Measurements from ENCODE around the gene SPPL3. TPM values are rescaled to one million over a fixed set of nuclear protein-coding genes. Genes with fewer than 3 reads are reported as not detected.

Gene SPPL3
- total and polyA plus RNA-seq, 7 experiments from 2014 or later, result 22.8 to 51.8 (median 47.5) TPM

DNA sequence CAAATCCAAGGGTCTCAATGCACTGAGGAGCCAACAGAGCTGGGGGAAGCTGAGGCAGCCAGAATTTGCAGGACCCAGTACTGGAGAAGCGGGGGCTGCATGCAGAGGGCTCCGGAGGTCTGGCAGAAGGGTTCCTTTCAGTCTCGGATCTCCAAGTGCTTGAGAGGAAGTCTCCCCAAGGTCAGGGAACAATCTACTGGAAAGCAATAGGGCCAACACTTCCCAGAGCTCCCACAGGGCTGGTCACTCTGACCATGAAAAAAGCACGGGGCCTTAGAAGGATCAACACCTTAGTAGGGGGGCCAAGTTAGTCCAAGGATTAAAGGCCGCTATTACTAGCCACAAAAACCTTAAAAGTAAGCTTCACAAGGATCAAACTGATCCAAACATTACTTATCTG lies 31.7 kb downstream of the SPPL3 start:
- no peak for DNase-seq
- ChIA-PET CTCF (interaction anchor here (0.6 kb wide), 1 partner anchor 99 kb away, joined by 4 read pairs; no protein-coding TSS in a partner anchor), POLR2A (no interaction called here)
- peaks cover 0 to 23% (median 7%) of the 10 kb centered on the region in 5 donors for H3K36me3 Mint-ChIP-seq
- intact Hi-C loops (cut with micrococcal nuclease), result no loop called here
- peak overlapping the region in 4 of 10 donors; percentile 7 to 62 (median 32) for H3K4me3 Mint-ChIP-seq
- H3K4me3 ChIP-seq (ENCODE audit: low read length), result no peak overlapping the region
- peak overlapping the region in 1 of 9 donors; percentile 70 for H3K27ac Mint-ChIP-seq
- H3K27ac ChIP-seq (ENCODE audit: low read depth, low read length), result no peak overlapping the region
- H3K27me3 ChIP-seq (ENCODE audit: control insufficient read depth in 2 of 2, insufficient read depth in 2 of 2, low read length in 2 of 2), result no peaks in the 10 kb centered on the region
- no peak for ATAC-seq
- H3K9me3 Mint-ChIP-seq, result peaks cover 0 to 4% (median 0%) of the 10 kb centered on the region in 11 donors
- no peaks in the 10 kb centered on the region for H3K27me3 Mint-ChIP-seq
- peaks cover 0 to 8% of the 10 kb centered on the region in 2 donors for H3K4me1 ChIP-seq (ENCODE audit: control insufficient read depth in 2 of 2, insufficient read depth in 2 of 2, low read length in 2 of 2)
- H3K36me3 ChIP-seq (ENCODE audit: control insufficient read depth in 2 of 3, insufficient read depth in 3 of 3, low read length in 3 of 3), result peaks cover 0 to 4% (median 0%) of the 10 kb centered on the region in 3 experiments
- peaks cover 22 to 72% (median 64%) of the 10 kb centered on the region in 7 donors for H3K4me1 Mint-ChIP-seq
- H3K9me3 ChIP-seq (ENCODE audit: control insufficient read depth in 2 of 3, low read length in 3 of 3), result no peaks in the 10 kb centered on the region

DNA sequence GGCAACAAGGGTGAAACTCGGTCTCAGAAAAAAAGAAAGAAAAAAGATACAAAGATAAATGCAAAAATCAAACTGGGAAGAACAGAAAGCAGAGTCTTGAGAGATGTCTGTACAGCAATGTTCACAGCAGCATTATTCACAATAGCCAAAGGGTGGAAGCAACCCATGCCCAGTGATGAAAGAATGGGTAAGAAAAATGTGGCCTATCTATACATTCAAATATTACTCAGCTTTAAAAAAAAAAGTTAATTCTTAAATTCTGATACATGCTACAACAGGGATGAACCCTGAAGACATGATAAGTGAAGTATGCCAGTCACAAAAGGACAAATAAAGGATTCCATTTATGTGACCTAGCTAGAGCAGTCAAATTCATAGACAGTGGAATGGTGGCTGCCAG lies 33.7 kb downstream of the SPPL3 start:
- Mint-ChIP-seq H3K4me3 (no peak overlapping the region), H3K4me1 (peaks cover 24 to 63% (median 59%) of the 10 kb centered on the region in 7 donors), H3K9me3 (no peaks in the 10 kb centered on the region), H3K36me3 (peaks cover 0 to 14% (median 0%) of the 10 kb centered on the region in 5 donors), H3K27ac (no peak overlapping the region), H3K27me3 (no peaks in the 10 kb centered on the region)
- DNase-seq, result no peak
- no peaks in the 10 kb centered on the region for H3K9me3 ChIP-seq (ENCODE audit: control insufficient read depth in 2 of 3, low read length in 3 of 3)
- ChIA-PET CTCF (interaction anchor here (0.6 kb wide), 1 partner anchor 215 kb away, joined by 3 read pairs; no protein-coding TSS in a partner anchor), POLR2A (no interaction called here)
- H3K27me3 ChIP-seq (ENCODE audit: control insufficient read depth in 2 of 2, insufficient read depth in 2 of 2, low read length in 2 of 2), result no peaks in the 10 kb centered on the region
- H3K4me1 ChIP-seq (ENCODE audit: control insufficient read depth in 2 of 2, insufficient read depth in 2 of 2, low read length in 2 of 2), result peaks cover 0 to 8% of the 10 kb centered on the region in 2 donors
- ATAC-seq, result no peak
- H3K27ac ChIP-seq (ENCODE audit: low read depth, low read length), result no peak overlapping the region
- peaks cover 0 to 4% (median 0%) of the 10 kb centered on the region in 3 experiments for H3K36me3 ChIP-seq (ENCODE audit: control insufficient read depth in 2 of 3, insufficient read depth in 3 of 3, low read length in 3 of 3)
- no peak overlapping the region for H3K4me3 ChIP-seq (ENCODE audit: low read length)
- intact Hi-C loops (cut with micrococcal nuclease), result no loop called here

DNA sequence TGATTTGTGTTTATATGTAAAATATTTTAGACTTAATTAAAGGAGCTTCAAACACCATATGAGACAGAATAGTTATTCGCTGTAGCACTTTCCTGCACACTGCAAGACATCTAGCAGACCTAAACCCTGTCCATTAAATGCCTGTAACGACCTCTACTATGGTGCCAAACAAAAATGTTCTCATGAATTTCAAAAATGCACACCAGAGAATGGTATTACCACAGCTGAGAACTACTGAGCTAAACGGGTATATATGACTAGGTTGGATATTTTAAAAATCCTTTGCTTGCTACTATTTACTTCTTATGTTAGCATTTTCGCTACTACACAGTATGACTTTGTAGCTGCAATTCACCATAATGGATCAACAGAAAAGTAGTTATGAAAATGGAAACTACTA lies 34.8 kb downstream of the SPPL3 start:
- ATAC-seq (no peak), DNase-seq (no peak)
- H3K9me3 Mint-ChIP-seq, result no peaks in the 10 kb centered on the region
- Histone ChIP-seq H3K27ac (ENCODE audit: low read depth, low read length) (no peak overlapping the region), H3K4me1 (ENCODE audit: control insufficient read depth in 2 of 2, insufficient read depth in 2 of 2, low read length in 2 of 2) (peaks cover 0 to 8% of the 10 kb centered on the region in 2 donors), H3K4me3 (ENCODE audit: low read length) (no peak overlapping the region), H3K9me3 (ENCODE audit: control insufficient read depth in 2 of 3, low read length in 3 of 3) (no peaks in the 10 kb centered on the region), H3K27me3 (ENCODE audit: control insufficient read depth in 2 of 2, insufficient read depth in 2 of 2, low read length in 2 of 2) (no peaks in the 10 kb centered on the region), H3K36me3 (ENCODE audit: control insufficient read depth in 2 of 3, insufficient read depth in 3 of 3, low read length in 3 of 3) (peaks cover 0 to 4% (median 0%) of the 10 kb centered on the region in 3 experiments)
- H3K27ac Mint-ChIP-seq, result no peak overlapping the region
- H3K4me1 Mint-ChIP-seq, result peaks cover 21 to 60% (median 56%) of the 10 kb centered on the region in 7 donors
- H3K27me3 Mint-ChIP-seq, result no peaks in the 10 kb centered on the region
- ChIA-PET POLR2A (interaction anchor here (0.5 kb wide), 1 partner anchor 325 kb away, joined by 4 read pairs; no protein-coding TSS in a partner anchor), CTCF (interaction anchor here (0.6 kb wide), 1 partner anchor 23 kb away, joined by 3 read pairs; no protein-coding TSS in a partner anchor)
- H3K4me3 Mint-ChIP-seq, result no peak overlapping the region
- intact Hi-C loops (cut with micrococcal nuclease), result loop anchor here in 1 of 2 donors (5.0 kb wide), 1 partner anchor 37 kb away; no protein-coding TSS in a partner anchor
- peaks cover 0 to 10% (median 0%) of the 10 kb centered on the region in 5 donors for H3K36me3 Mint-ChIP-seq

DNA sequence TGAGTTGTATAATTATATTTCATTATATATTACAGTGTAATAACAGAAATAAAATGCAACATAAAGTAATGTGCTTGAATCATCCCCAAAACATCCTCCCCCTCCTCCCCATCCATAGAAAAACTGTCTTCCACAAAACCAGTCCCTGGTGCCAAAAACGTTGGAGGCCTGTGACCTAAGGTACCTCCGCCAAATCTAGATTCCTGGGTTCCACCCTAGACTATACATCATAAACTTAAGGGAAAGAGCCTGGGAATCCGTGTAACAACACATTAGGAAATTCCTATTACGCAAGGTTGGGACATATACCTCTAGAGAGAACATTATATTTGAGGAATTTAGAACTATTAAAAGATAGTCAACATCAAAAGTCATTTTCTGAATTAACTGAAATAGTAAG lies 38.0 kb downstream of the SPPL3 start:
- no peak for DNase-seq
- ChIA-PET CTCF (interaction anchor here (0.7 kb wide), 1 partner anchor 265 kb away, joined by 5 read pairs; no protein-coding TSS in a partner anchor), POLR2A (no interaction called here)
- H3K4me3 Mint-ChIP-seq, result no peak overlapping the region
- Histone ChIP-seq H3K4me3 (ENCODE audit: low read length) (no peak overlapping the region), H3K27me3 (ENCODE audit: control insufficient read depth in 2 of 2, insufficient read depth in 2 of 2, low read length in 2 of 2) (no peaks in the 10 kb centered on the region), H3K36me3 (ENCODE audit: control insufficient read depth in 2 of 3, insufficient read depth in 3 of 3, low read length in 3 of 3) (peaks cover 0 to 4% (median 0%) of the 10 kb centered on the region in 3 experiments), H3K4me1 (ENCODE audit: control insufficient read depth in 2 of 2, insufficient read depth in 2 of 2, low read length in 2 of 2) (peaks cover 0 to 2% of the 10 kb centered on the region in 2 donors), H3K9me3 (ENCODE audit: control insufficient read depth in 2 of 3, low read length in 3 of 3) (no peaks in the 10 kb centered on the region), H3K27ac (ENCODE audit: low read depth, low read length) (no peak overlapping the region)
- intact Hi-C loops (cut with micrococcal nuclease), result loop anchor here in 1 of 2 donors (5.0 kb wide), 1 partner anchor 34 kb away; no protein-coding TSS in a partner anchor
- H3K9me3 Mint-ChIP-seq, result no peaks in the 10 kb centered on the region
- H3K27ac Mint-ChIP-seq, result peak overlapping the region in 1 of 9 donors; percentile 18
- H3K4me1 Mint-ChIP-seq, result peaks cover 17 to 57% (median 47%) of the 10 kb centered on the region in 7 donors
- no peaks in the 10 kb centered on the region for H3K27me3 Mint-ChIP-seq
- no peak for ATAC-seq
- peaks cover 0 to 9% (median 1%) of the 10 kb centered on the region in 5 donors for H3K36me3 Mint-ChIP-seq

GRCh38 chr12:120865098-120865497 lies 39.1 kb downstream of the SPPL3 start:
- Mint-ChIP-seq H3K27me3 (no peaks in the 10 kb centered on the region), H3K36me3 (peaks cover 0 to 11% (median 2%) of the 10 kb centered on the region in 5 donors), H3K4me3 (no peak overlapping the region), H3K4me1 (peaks cover 16 to 57% (median 42%) of the 10 kb centered on the region in 7 donors), H3K27ac (peak overlapping the region in 3 of 9 donors; percentile 5 to 81 (median 57)), H3K9me3 (no peaks in the 10 kb centered on the region)
- no peak overlapping the region for H3K4me3 ChIP-seq (ENCODE audit: low read length)
- ChIA-PET CTCF (no interaction called here), POLR2A (no interaction called here)
- no peaks in the 10 kb centered on the region for H3K9me3 ChIP-seq (ENCODE audit: control insufficient read depth in 2 of 3, low read length in 3 of 3)
- DNase-seq (no peak), ATAC-seq (no peak)
- intact Hi-C loops (cut with micrococcal nuclease), result loop anchor here in 1 of 2 donors (5.0 kb wide), 1 partner anchor 33 kb away; no protein-coding TSS in a partner anchor
- no peak overlapping the region for H3K27ac ChIP-seq (ENCODE audit: low read depth, low read length)
- no peaks in the 10 kb centered on the region for H3K27me3 ChIP-seq (ENCODE audit: control insufficient read depth in 2 of 2, insufficient read depth in 2 of 2, low read length in 2 of 2)
- peaks cover 0 to 3% of the 10 kb centered on the region in 2 donors for H3K4me1 ChIP-seq (ENCODE audit: control insufficient read depth in 2 of 2, insufficient read depth in 2 of 2, low read length in 2 of 2)
- peaks cover 0 to 4% (median 0%) of the 10 kb centered on the region in 3 experiments for H3K36me3 ChIP-seq (ENCODE audit: control insufficient read depth in 2 of 3, insufficient read depth in 3 of 3, low read length in 3 of 3)

DNA sequence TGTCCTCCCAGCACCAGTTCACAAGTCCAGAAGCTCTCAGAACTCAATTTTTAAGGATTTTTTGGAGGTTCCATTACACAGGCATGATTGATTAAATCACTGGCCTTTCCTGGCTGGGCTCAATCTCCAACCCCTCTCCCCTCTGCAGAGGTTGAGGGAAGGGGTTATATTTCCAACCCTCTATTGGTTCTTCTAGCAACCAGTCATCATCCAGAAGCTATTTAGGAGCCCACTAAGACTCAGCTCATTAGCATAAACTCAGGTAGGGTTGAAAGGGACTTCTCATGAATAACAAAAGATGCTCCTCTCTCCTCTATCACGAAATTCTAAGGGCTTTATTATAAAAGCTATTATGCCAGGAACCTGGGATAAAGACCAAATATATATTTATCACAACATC lies 41.5 kb downstream of the SPPL3 start:
- DNase-seq, result no peak
- intact Hi-C loops (cut with micrococcal nuclease), result no loop called here
- Histone ChIP-seq H3K27me3 (ENCODE audit: control insufficient read depth in 2 of 2, insufficient read depth in 2 of 2, low read length in 2 of 2) (no peaks in the 10 kb centered on the region), H3K4me3 (ENCODE audit: low read length) (no peak overlapping the region), H3K9me3 (ENCODE audit: control insufficient read depth in 2 of 3, low read length in 3 of 3) (no peaks in the 10 kb centered on the region), H3K36me3 (ENCODE audit: control insufficient read depth in 2 of 3, insufficient read depth in 3 of 3, low read length in 3 of 3) (no peaks in the 10 kb centered on the region), H3K4me1 (ENCODE audit: control insufficient read depth in 2 of 2, insufficient read depth in 2 of 2, low read length in 2 of 2) (peaks cover 0 to 3% of the 10 kb centered on the region in 2 donors), H3K27ac (ENCODE audit: low read depth, low read length) (no peak overlapping the region)
- Mint-ChIP-seq H3K9me3 (peaks cover 0 to 13% (median 4%) of the 10 kb centered on the region in 11 donors), H3K27ac (peak overlapping the region in 1 of 9 donors; percentile 33), H3K4me1 (peaks cover 16 to 58% (median 43%) of the 10 kb centered on the region in 7 donors), H3K36me3 (peaks cover 0 to 19% (median 14%) of the 10 kb centered on the region in 5 donors), H3K4me3 (no peak overlapping the region), H3K27me3 (no peaks in the 10 kb centered on the region)
- ATAC-seq, result no peak
- CTCF ChIA-PET, result no interaction called here
- POLR2A ChIA-PET, result interaction anchor here (1.1 kb wide), 1 partner anchor 9 kb away, joined by 3 read pairs; no protein-coding TSS in a partner anchor
